Thoracic aorta (tissue), 2 donors: ENCODE measurements around the gene HMOX2. TPM values are rescaled to one million over a fixed set of nuclear protein-coding genes. Genes with fewer than 3 reads are reported as not detected.
A peak's percentile ranks its signal among the peaks of the same experiment; 100 is the strongest.

Source experiments
- ATAC-seq: fragments of 150-250 bp; one replicate; pipeline ENCODE4 v1.8.0; 2017; ENCODE audit warnings: low read depth; ENCODE audit not compliant: insufficient number of reproducible peaks, low FRiP score
- DNase-seq: peaks from one replicate; pipeline ENCODE4 v3.0.0-alpha.2; 2020; ENCODE audit warnings: low spot score
- H3K27ac ChIP-seq, 2 donors: fragments of 200-600 bp; sonication (generic); 1 replicate in 1 of 2; 2 replicates in 1 of 2; pipeline ENCODE4 v1.5.1; 2016; ENCODE audit warnings: mild to moderate bottlenecking in 2 of 2, moderate library complexity in 2 of 2
- H3K27me3 ChIP-seq: fragments of 200-600 bp; sonication (generic); replicated peaks from 2 replicates; pipeline ENCODE4 v1.6.0; 2016; ENCODE audit warnings: mild to moderate bottlenecking; ENCODE audit not compliant: insufficient read depth
- H3K36me3 ChIP-seq: fragments of 200-600 bp; sonication (generic); one replicate; pipeline ENCODE4 v1.5.1; 2016
- H3K4me1 ChIP-seq, 2 donors: fragments of 200-600 bp; sonication (generic); 1 replicate in 1 of 2; 2 replicates in 1 of 2; pipeline versions ENCODE4 v1.5.1 to v1.6.0; 2016; ENCODE audit warnings: low read depth in 2 of 2, mild to moderate bottlenecking in 1 of 2; ENCODE audit not compliant: control insufficient read depth in 1 of 2
- H3K4me3 ChIP-seq: fragments of 200-600 bp; sonication (generic); 2 replicates; pipeline ENCODE4 v1.5.1; 2016; ENCODE audit warnings: mild to moderate bottlenecking
- H3K9me3 ChIP-seq: fragments of 200-600 bp; sonication (generic); 2 replicates; pipeline ENCODE4 v1.5.1; 2016
- CTCF ChIP-seq: fragments of 200-600 bp; sonication (generic); IDR thresholded peaks from one replicate; pipeline ENCODE4 v1.5.1; 2019; ENCODE audit warnings: antibody characterized with exemption
- total RNA-seq, 2 donors: library from RNA; depleted of rRNA; stranded (reverse); fragments of >200 nt; gene quantifications; one replicate each; pipeline versions ENCODE4 v1.1.0 to v1.2.3, GENCODE V29; 2016

HMOX2 gene
- total RNA-seq, 2 donors from 2014 or later, result 35.3 to 43.5 TPM

DNA sequence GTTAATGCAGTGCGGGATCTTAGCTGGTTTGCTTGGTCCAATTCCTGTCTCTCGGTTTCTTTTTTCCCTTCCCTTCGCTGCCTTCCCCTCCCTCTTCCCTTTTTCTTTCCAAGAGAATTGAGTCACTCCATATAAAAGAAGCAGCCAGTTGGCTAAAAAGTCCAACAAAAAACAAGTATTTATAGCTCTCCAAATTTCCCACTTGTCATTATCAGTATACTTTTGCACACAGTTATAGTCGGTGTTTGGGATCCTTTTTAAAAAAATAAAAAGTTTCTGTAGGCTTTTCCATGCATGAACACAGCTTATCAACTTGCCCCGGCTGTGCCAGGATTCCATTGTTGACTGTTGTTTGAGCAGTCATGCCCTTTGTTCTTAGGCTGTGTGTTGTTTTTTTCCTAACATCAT, 24.9 kb downstream of the HMOX2 start:
- H3K27ac ChIP-seq, result peak overlapping the region; percentile 86 to 89

GRCh38 chr16:4505356-4506147, 29.4 kb downstream of the HMOX2 start:
- ATAC-seq, result no peak
- no peaks in the 10 kb centered on the region for H3K27me3 ChIP-seq

More for the DNA sequence above, 24.9 kb downstream of the HMOX2 start:
- peaks cover 18 to 26% of the 10 kb centered on the region in 2 donors for H3K4me1 ChIP-seq
- no peak for TF ChIP-seq CTCF
- H3K4me3 ChIP-seq, result peak overlapping the region; percentile 65
- no peaks in the 10 kb centered on the region for H3K36me3 ChIP-seq
- ATAC-seq (no peak), DNase-seq (no peak)
- no peaks in the 10 kb centered on the region for H3K27me3 ChIP-seq
- H3K9me3 ChIP-seq, result no peaks in the 10 kb centered on the region

GRCh38 chr16:4506450-4506849, 30.3 kb downstream of the HMOX2 start:
- H3K27me3 ChIP-seq, result no peaks in the 10 kb centered on the region
- peak; percentile 78 for TF ChIP-seq CTCF
- no peak overlapping the region for H3K4me3 ChIP-seq
- peak; percentile 85 for ATAC-seq
- H3K4me1 ChIP-seq, result peaks cover 5 to 14% of the 10 kb centered on the region in 2 donors
- H3K36me3 ChIP-seq, result peaks cover 34% of the 10 kb centered on the region
- H3K9me3 ChIP-seq, result no peaks in the 10 kb centered on the region
- no peak overlapping the region for H3K27ac ChIP-seq
- DNase-seq, result no peak

More at GRCh38 chr16:4505356-4506147, 29.4 kb downstream of the HMOX2 start:
- Histone ChIP-seq H3K27ac (no peak overlapping the region), H3K36me3 (peaks cover 26% of the 10 kb centered on the region), H3K9me3 (no peaks in the 10 kb centered on the region), H3K4me1 (peaks cover 10 to 17% of the 10 kb centered on the region in 2 donors), H3K4me3 (no peak overlapping the region)
- no peak for TF ChIP-seq CTCF
- no peak for DNase-seq

DNA sequence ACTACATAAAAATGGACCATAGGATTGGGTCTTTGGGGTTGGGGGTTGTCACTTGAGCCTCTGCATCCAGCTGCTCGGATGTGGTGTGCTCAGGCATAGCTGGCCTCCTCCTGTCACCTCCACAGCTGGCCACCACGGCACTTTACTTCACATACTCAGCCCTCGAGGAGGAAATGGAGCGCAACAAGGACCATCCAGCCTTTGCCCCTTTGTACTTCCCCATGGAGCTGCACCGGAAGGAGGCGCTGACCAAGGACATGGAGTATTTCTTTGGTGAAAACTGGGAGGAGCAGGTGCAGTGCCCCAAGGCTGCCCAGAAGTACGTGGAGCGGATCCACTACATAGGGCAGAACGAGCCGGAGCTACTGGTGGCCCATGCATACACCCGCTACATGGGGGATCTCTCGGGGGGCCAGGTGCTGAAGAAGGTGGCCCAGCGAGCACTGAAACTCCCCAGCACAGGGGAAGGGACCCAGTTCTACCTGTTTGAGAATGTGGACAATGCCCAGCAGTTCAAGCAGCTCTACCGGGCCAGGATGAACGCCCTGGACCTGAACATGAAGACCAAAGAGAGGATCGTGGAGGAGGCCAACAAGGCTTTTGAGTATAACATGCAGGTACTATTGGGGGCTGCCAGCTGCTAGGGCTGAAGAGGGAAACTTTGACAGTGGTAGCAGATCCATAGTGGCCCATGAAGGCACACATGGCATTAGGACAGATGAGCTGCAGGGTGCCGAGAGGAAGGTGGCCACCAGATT, 31.6 kb downstream of the HMOX2 start:
- no peak for DNase-seq
- TF ChIP-seq CTCF, result no peak

GRCh38 chr16:4508806-4509205, 32.6 kb downstream of the HMOX2 start:
- Histone ChIP-seq H3K4me3 (no peak overlapping the region), H3K4me1 (peaks cover 3 to 9% of the 10 kb centered on the region in 2 donors), H3K27ac (no peak overlapping the region), H3K36me3 (peaks cover 46% of the 10 kb centered on the region), H3K9me3 (no peaks in the 10 kb centered on the region), H3K27me3 (no peaks in the 10 kb centered on the region)
- no peak for DNase-seq
- ATAC-seq, result no peak
- TF ChIP-seq CTCF, result no peak

More for the DNA sequence above, 31.6 kb downstream of the HMOX2 start:
- Histone ChIP-seq H3K27me3 (no peaks in the 10 kb centered on the region), H3K36me3 (peaks cover 43% of the 10 kb centered on the region), H3K4me3 (no peak overlapping the region), H3K9me3 (no peaks in the 10 kb centered on the region), H3K4me1 (peaks cover 0 to 5% of the 10 kb centered on the region in 2 donors), H3K27ac (no peak overlapping the region)
- ATAC-seq, result no peak
